Breast epithelium (tissue), 4 donors: ENCODE data around the gene AMPD2. TPM values are rescaled to one million over a fixed set of nuclear protein-coding genes. Genes with fewer than 3 reads are reported as not detected.

Source experiments
- DNase-seq, 2 donors: peaks; one replicate each; pipeline ENCODE4 v3.0.0-alpha.2; 2019; ENCODE audit warnings: low spot score in 2 of 2
- H3K27ac ChIP-seq, 2 donors: fragments of 200-600 bp; sonication (generic) in 1 of 2; one replicate each; pipeline ENCODE4 v1.5.1; 2016 to 2019; ENCODE audit warnings: mild to moderate bottlenecking in 1 of 2
- H3K27me3 ChIP-seq, 2 donors: fragments of 200-600 bp; sonication (generic) in 1 of 2; one replicate each; pipeline versions ENCODE4 v1.5.1 to v1.6.0; 2017 to 2019; ENCODE audit warnings: control low read depth in 1 of 2, mild to moderate bottlenecking in 1 of 2
- H3K36me3 ChIP-seq: fragments of 200-600 bp; one replicate; pipeline ENCODE4 v1.5.1; 2019
- H3K4me1 ChIP-seq, 2 donors: fragments of 200-600 bp; sonication (generic); one replicate each; pipeline ENCODE4 v1.5.1; 2016 to 2019; ENCODE audit warnings: control low read depth in 1 of 2
- H3K4me3 ChIP-seq, 3 donors: fragments of 200-600 bp; sonication (generic); 1 replicate in 2 of 3; 2 replicates in 1 of 3; pipeline ENCODE4 v1.5.1; 2016 to 2019; ENCODE audit warnings: mild to moderate bottlenecking in 3 of 3, moderate library complexity in 2 of 3
- H3K9me3 ChIP-seq, 2 donors: fragments of 200-600 bp; sonication (generic) in 1 of 2; one replicate each; pipeline ENCODE4 v1.5.1; 2016 to 2019; ENCODE audit warnings: control low read depth in 1 of 2
- POLR2A ChIP-seq: fragments of 450-650 bp; IDR thresholded peaks from one replicate; pipeline ENCODE4 v1.6.1; 2016; ENCODE audit warnings: antibody characterized with exemption, mild to moderate bottlenecking, moderate library complexity
- POLR2AphosphoS5 ChIP-seq, 3 donors: sonication (generic); formaldehyde crosslinking; IDR thresholded peaks; one replicate each; pipeline ENCODE4 v1.6.1; 2017; ENCODE audit warnings: antibody characterized with exemption in 3 of 3
- intact Hi-C: fragments of 100-400 bp; cut with DNase I; formaldehyde crosslinking; loops from one replicate; pipeline ENCODE4 v1.15.1; 2023; ENCODE audit warnings: low total_unique reads
- total RNA-seq, 3 donors: library from RNA; depleted of rRNA; stranded (reverse); fragments of >200 nt; gene quantifications; one replicate each; pipeline ENCODE4 v1.1.0, GENCODE V29; 2016
- TF ChIP-seq, protein P1 (sequence below), 3 donors: fragments of 450-650 bp; IDR thresholded peaks; one replicate each; pipeline ENCODE4 v1.5.1; 2016 to 2017; ENCODE audit warnings: antibody characterized with exemption in 3 of 3, mild to moderate bottlenecking in 3 of 3, moderate library complexity in 3 of 3

The AMPD2 gene
- total RNA-seq, 3 donors from 2014 or later: 21.3 to 68.2 (median 47.4) TPM

DNA sequence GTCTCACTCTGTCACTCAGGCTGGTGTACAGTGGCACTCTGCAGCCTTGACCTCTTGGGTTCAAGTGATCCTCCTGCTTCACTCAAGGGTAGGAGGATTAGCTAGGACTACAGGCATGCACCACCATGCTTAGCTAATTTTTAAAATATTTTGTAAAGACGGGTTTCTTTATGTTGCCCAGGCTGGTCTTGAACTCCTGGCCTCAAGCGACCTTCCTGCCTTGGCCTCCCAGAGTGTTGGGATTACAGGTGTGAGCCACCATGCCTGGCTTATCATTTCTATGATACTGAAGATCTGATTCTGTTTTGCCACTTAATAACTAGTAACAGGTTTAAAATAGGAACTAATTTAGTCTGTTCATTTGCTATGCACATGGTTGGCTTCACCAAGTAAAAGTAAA lies 37.6 kb upstream of the AMPD2 start:
- Histone ChIP-seq H3K4me3 (no peak overlapping the region), H3K36me3 (no peaks in the 10 kb centered on the region), H3K27me3 (no peaks in the 10 kb centered on the region), H3K4me1 (no peaks in the 10 kb centered on the region), H3K9me3 (no peaks in the 10 kb centered on the region), H3K27ac (no peak overlapping the region)
- TF ChIP-seq, protein P1, sequence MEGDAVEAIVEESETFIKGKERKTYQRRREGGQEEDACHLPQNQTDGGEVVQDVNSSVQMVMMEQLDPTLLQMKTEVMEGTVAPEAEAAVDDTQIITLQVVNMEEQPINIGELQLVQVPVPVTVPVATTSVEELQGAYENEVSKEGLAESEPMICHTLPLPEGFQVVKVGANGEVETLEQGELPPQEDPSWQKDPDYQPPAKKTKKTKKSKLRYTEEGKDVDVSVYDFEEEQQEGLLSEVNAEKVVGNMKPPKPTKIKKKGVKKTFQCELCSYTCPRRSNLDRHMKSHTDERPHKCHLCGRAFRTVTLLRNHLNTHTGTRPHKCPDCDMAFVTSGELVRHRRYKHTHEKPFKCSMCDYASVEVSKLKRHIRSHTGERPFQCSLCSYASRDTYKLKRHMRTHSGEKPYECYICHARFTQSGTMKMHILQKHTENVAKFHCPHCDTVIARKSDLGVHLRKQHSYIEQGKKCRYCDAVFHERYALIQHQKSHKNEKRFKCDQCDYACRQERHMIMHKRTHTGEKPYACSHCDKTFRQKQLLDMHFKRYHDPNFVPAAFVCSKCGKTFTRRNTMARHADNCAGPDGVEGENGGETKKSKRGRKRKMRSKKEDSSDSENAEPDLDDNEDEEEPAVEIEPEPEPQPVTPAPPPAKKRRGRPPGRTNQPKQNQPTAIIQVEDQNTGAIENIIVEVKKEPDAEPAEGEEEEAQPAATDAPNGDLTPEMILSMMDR (IDR thresholded peaks at IDR 0.05): no peak
- TF ChIP-seq POLR2AphosphoS5 (IDR thresholded peaks at IDR 0.05) (no peak), POLR2A (no peak)
- DNase-seq: no peak
- intact Hi-C loops: no loop called here

DNA sequence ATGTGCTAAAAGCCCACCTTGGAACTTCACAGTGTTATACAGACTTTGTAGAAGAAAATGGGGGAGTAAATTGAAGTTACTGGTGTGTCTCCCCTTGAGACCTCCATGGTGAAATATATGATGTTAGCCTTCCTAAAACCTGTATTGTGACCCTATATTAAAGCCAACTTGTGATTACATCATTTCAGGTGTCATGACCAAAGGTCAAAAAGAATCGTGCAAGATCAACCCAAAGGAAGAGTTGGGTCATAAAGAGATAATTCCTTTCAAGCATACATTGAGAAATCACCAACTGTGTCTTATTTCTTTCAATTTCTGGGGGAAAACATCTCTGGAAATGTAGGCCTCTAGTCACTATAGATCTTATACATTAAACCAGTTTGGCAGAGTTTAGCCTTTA lies 34.9 kb upstream of the AMPD2 start:
- Histone ChIP-seq H3K36me3 (no peaks in the 10 kb centered on the region), H3K4me1 (no peaks in the 10 kb centered on the region), H3K4me3 (no peak overlapping the region), H3K27me3 (no peaks in the 10 kb centered on the region), H3K27ac (no peak overlapping the region), H3K9me3 (no peaks in the 10 kb centered on the region)
- TF ChIP-seq POLR2A: no peak
- intact Hi-C loops: no loop called here
- no peak for DNase-seq

DNA sequence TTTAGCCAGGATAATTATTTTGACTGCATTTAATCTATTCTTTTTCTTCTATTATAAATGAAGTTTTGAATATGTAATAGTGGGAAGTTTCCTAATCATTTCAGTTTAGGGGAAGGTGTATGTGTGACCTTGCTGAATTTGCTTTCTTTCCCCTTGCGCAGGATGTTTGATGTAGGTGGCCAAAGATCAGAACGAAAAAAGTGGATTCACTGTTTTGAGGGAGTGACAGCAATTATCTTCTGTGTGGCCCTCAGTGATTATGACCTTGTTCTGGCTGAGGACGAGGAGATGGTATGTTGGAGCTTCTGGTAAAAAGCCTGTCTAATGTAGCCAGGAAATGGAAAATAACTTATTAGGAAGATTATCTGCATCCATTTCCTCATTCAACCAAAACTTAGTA lies 33.6 kb upstream of the AMPD2 start:
- no peaks in the 10 kb centered on the region for H3K27me3 ChIP-seq
- no peak for TF ChIP-seq POLR2A
- TF ChIP-seq, protein P1 (IDR thresholded peaks at IDR 0.05): no peak
- no peak for TF ChIP-seq POLR2AphosphoS5 (IDR thresholded peaks at IDR 0.05)
- H3K9me3 ChIP-seq: no peaks in the 10 kb centered on the region
- intact Hi-C loops: no loop called here
- DNase-seq: no peak
- H3K4me1 ChIP-seq: no peaks in the 10 kb centered on the region
- H3K36me3 ChIP-seq: no peaks in the 10 kb centered on the region
- H3K4me3 ChIP-seq: no peak overlapping the region
- no peak overlapping the region for H3K27ac ChIP-seq

DNA sequence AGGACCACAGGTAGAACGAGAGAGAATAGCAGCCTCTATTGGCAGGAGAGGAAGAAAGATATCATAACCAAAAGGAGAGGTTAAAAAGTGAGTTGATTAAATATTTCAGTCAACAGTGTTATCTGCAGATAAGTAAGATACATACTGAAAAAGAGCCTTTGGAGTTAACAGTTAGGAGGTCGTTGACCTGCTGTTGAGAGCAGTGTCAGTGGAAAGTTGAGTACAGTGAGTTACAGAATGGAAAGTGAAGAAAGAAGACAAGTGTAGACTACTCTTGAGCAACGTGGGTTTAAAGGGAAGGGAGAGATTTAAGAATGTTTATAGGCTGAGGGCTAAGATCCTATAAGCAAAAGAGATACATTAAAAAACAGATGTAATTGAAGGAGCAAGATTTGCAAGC lies 30.5 kb upstream of the AMPD2 start:
- H3K36me3 ChIP-seq: no peaks in the 10 kb centered on the region
- no peak overlapping the region for H3K27ac ChIP-seq
- intact Hi-C loops: no loop called here
- TF ChIP-seq, protein P1 (IDR thresholded peaks at IDR 0.05): no peak
- TF ChIP-seq POLR2A: no peak
- no peak for TF ChIP-seq POLR2AphosphoS5 (IDR thresholded peaks at IDR 0.05)
- H3K4me1 ChIP-seq: no peaks in the 10 kb centered on the region
- no peak overlapping the region for H3K4me3 ChIP-seq
- no peak for DNase-seq
- H3K9me3 ChIP-seq: no peaks in the 10 kb centered on the region
- no peaks in the 10 kb centered on the region for H3K27me3 ChIP-seq

DNA sequence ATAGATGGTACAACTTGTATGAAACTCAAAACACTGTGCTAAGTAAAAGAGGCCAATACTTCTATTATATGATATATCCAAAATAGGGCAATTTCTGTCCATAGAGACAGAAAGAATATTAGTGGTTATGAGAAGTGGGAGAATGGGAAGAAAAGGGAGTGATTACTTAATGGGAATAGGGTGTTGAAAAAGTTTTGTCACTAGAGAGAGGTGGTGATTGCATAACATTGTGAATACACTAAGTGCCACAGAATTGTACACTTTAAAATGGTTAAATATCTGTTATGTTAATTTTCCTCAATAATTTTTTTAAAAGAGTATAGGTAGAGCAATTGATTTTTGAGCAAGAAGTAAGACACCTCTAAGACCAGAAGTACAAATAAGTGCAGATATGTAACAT lies 30.0 kb upstream of the AMPD2 start:
- no peak overlapping the region for H3K27ac ChIP-seq
- no peaks in the 10 kb centered on the region for H3K9me3 ChIP-seq
- H3K27me3 ChIP-seq: no peaks in the 10 kb centered on the region
- no peak for DNase-seq
- no peaks in the 10 kb centered on the region for H3K4me1 ChIP-seq
- H3K36me3 ChIP-seq: no peaks in the 10 kb centered on the region
- no peak overlapping the region for H3K4me3 ChIP-seq
- intact Hi-C loops: no loop called here
- TF ChIP-seq POLR2AphosphoS5 (IDR thresholded peaks at IDR 0.05): no peak
- TF ChIP-seq POLR2A: no peak
- TF ChIP-seq, protein P1 (IDR thresholded peaks at IDR 0.05): no peak

DNA sequence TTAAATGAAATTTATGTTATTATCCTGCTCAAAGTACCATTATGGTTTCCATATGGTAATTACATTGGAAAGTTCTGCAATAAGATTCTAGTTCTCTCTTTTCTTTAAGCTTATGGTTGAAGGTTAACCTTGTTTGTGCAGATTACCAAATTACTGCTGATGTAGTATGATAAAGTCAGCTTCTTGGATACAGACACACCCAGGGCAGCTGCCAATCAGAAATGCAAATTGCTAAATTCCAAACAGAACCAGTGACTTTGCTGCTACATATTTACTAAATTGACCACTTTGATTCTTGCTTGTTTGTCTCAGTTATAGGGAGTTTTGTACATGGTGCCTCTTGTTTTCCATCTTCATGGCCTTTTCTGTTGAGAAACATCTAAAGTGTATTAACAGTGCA lies 26.7 kb upstream of the AMPD2 start:
- Histone ChIP-seq H3K4me3 (no peak overlapping the region), H3K9me3 (no peaks in the 10 kb centered on the region), H3K27me3 (no peaks in the 10 kb centered on the region), H3K36me3 (no peaks in the 10 kb centered on the region), H3K27ac (no peak overlapping the region), H3K4me1 (no peaks in the 10 kb centered on the region)
- no peak for DNase-seq
- intact Hi-C loops: no loop called here
- TF ChIP-seq, protein P1 (IDR thresholded peaks at IDR 0.05): no peak
- no peak for TF ChIP-seq POLR2AphosphoS5 (IDR thresholded peaks at IDR 0.05)
- no peak for TF ChIP-seq POLR2A
